ENCODE results near the gene CD300LG.

Gene CD300LG

GRCh38 chr17:43907998-43908721 is 61.2 kb downstream of the CD300LG start:
- TF ChIP-seq CTCF (IDR thresholded peaks at IDR 0.05; ENCODE audit: unreplicated experiment in 3 of 3), result no peak
- H3K27ac Mint-ChIP-seq, result peak overlapping the region; percentile 80 to 87 (median 82)
- H3K4me1 Mint-ChIP-seq, result peaks cover 18% of the 10 kb centered on the region
- H3K9me3 Mint-ChIP-seq, result no peaks in the 10 kb centered on the region
- peak overlapping the region; percentile 89 to 90 (median 89) for H3K4me3 Mint-ChIP-seq
- H3K27me3 Mint-ChIP-seq (ENCODE audit: low read depth), result peaks cover 13% of the 10 kb centered on the region
- no peaks in the 10 kb centered on the region for H3K36me3 Mint-ChIP-seq (ENCODE audit: low read depth)

GRCh38 chr17:43909537-43910231 is 62.7 kb downstream of the CD300LG start:
- no peaks in the 10 kb centered on the region for H3K9me3 Mint-ChIP-seq
- H3K27ac Mint-ChIP-seq, result no peak overlapping the region
- peaks cover 11% of the 10 kb centered on the region for H3K27me3 Mint-ChIP-seq (ENCODE audit: low read depth)
- TF ChIP-seq CTCF (IDR thresholded peaks at IDR 0.05; ENCODE audit: unreplicated experiment in 3 of 3), result no peak
- no peaks in the 10 kb centered on the region for H3K36me3 Mint-ChIP-seq (ENCODE audit: low read depth)
- H3K4me3 Mint-ChIP-seq, result peak overlapping the region in 2 of 3 experiments; percentile 5 to 9
- H3K4me1 Mint-ChIP-seq, result peaks cover 12% of the 10 kb centered on the region

- H3K4me1 Mint-ChIP-seq, result peaks cover 7% of the 10 kb centered on the region
- H3K36me3 Mint-ChIP-seq (ENCODE audit: low read depth), result no peaks in the 10 kb centered on the region
- peaks cover 11% of the 10 kb centered on the region for H3K27me3 Mint-ChIP-seq (ENCODE audit: low read depth)
- H3K9me3 Mint-ChIP-seq, result no peaks in the 10 kb centered on the region
- TF ChIP-seq CTCF (IDR thresholded peaks at IDR 0.05; ENCODE audit: unreplicated experiment in 3 of 3), result no peak
- H3K27ac Mint-ChIP-seq, result no peak overlapping the region
- H3K4me3 Mint-ChIP-seq, result no peak overlapping the region
Observed at GRCh38 chr17:43911904-43912303, 64.9 kb downstream of the CD300LG start.

- no peaks in the 10 kb centered on the region for H3K9me3 Mint-ChIP-seq
- no peak for TF ChIP-seq CTCF (IDR thresholded peaks at IDR 0.05; ENCODE audit: unreplicated experiment in 3 of 3)
- H3K4me3 Mint-ChIP-seq, result no peak overlapping the region
- no peaks in the 10 kb centered on the region for H3K36me3 Mint-ChIP-seq (ENCODE audit: low read depth)
- peaks cover 8% of the 10 kb centered on the region for H3K27me3 Mint-ChIP-seq (ENCODE audit: low read depth)
- peaks cover 5% of the 10 kb centered on the region for H3K4me1 Mint-ChIP-seq
- H3K27ac Mint-ChIP-seq, result no peak overlapping the region
Observed at GRCh38 chr17:43912635-43913304, 65.8 kb downstream of the CD300LG start.
